IMR-90 (cell line): ENCODE results near the gene PSMB5. TPM values are rescaled to one million over a fixed set of nuclear protein-coding genes. Genes with fewer than 3 reads are reported as not detected.

Source experiments
- ATAC-seq: fragments of 200-7000 bp; cut with Tn5 transposase; 2 replicates; pipeline ENCODE4 v1.9.1; 2020; ENCODE audit warnings: low read depth, mild to moderate bottlenecking, moderate library complexity
- BruUV-seq: library from RNA; stranded (reverse); fragments of 400-500 nt; replicated peaks from 2 replicates; lab custom pipeline; 2021; lab: Mats Ljungman, UMichigan
- CTCF ChIA-PET: fragments of 300-600 bp; formaldehyde crosslinking; extraction: SDS; loops from one replicate; lab custom pipeline; 2021; ENCODE audit warnings: antibody characterized with exemption; lab: Yijun Ruan, JAX
- POLR2A ChIA-PET: fragments of 300-600 bp; sonication (Branson Sonifier 250); formaldehyde crosslinking; loops from one replicate; lab custom pipeline; 2022; ENCODE audit warnings: antibody characterized with exemption; ENCODE audit not compliant: unreplicated experiment; lab: Charles Lee
- DNase-seq: peaks from one replicate; pipeline ENCODE4 v3.0.0; 2013
- H2AFZ ChIP-seq: replicated peaks from 2 replicates; pipeline ENCODE3; 2013; ENCODE audit warnings: low read length, mild to moderate bottlenecking; ENCODE audit not compliant: poor library complexity
- H2AK5ac ChIP-seq: 2 replicates; pipeline ENCODE4 v1.6.1; 2013; ENCODE audit warnings: low read depth, low read length, inconsistent platforms
- H2AK9ac ChIP-seq: replicated peaks from 2 replicates; pipeline ENCODE3; 2013; ENCODE audit warnings: mild to moderate bottlenecking, low read depth, low read length, moderate library complexity; ENCODE audit not compliant: poor library complexity
- H2BK120ac ChIP-seq: 2 replicates; pipeline ENCODE4 v1.6.1; 2013; ENCODE audit warnings: low read depth, low read length, inconsistent platforms
- H2BK15ac ChIP-seq: 3 replicates; pipeline ENCODE4 v1.6.1; 2013; ENCODE audit warnings: low read depth, low read length, inconsistent platforms
- H2BK20ac ChIP-seq: 2 replicates; pipeline ENCODE4 v1.6.1; 2013; ENCODE audit warnings: low read depth, mild to moderate bottlenecking, inconsistent platforms, low read length, moderate library complexity
- H2BK5ac ChIP-seq: 2 replicates; pipeline ENCODE4 v1.6.1; 2013; ENCODE audit warnings: mild to moderate bottlenecking, low read depth, low read length, inconsistent platforms; ENCODE audit not compliant: poor library complexity, severe bottlenecking
- H3K14ac ChIP-seq: replicated peaks from 2 replicates; pipeline ENCODE4 v1.6.1; 2013; ENCODE audit warnings: low read depth, low read length, inconsistent platforms
- H3K18ac ChIP-seq: 2 replicates; pipeline ENCODE4 v1.6.1; 2013; ENCODE audit warnings: low read depth, low read length, control low read depth
- H3K23ac ChIP-seq: 2 replicates; pipeline ENCODE4 v1.6.1; 2013; ENCODE audit warnings: low read depth, low read length, inconsistent platforms
- H3K27ac ChIP-seq: 2 replicates; pipeline ENCODE4 v1.5.1; 2013; ENCODE audit warnings: mild to moderate bottlenecking, control low read depth, low read length; ENCODE audit not compliant: insufficient read depth
- H3K27me3 ChIP-seq: 2 replicates; pipeline ENCODE4 v1.6.1; 2013; ENCODE audit warnings: low read length; ENCODE audit not compliant: control insufficient read depth, insufficient read depth
- H3K36me3 ChIP-seq: 2 replicates; pipeline ENCODE4 v1.6.1; 2013; ENCODE audit warnings: low read length, mixed read lengths; ENCODE audit not compliant: control insufficient read depth, insufficient read depth
- H3K4ac ChIP-seq: 2 replicates; pipeline ENCODE4 v1.6.1; 2013; ENCODE audit warnings: low read depth, low read length, inconsistent platforms
- H3K4me1 ChIP-seq: 2 replicates; pipeline ENCODE4 v1.6.1; 2013; ENCODE audit warnings: low read length, mixed read lengths; ENCODE audit not compliant: control insufficient read depth, insufficient read depth
- H3K4me2 ChIP-seq: 2 replicates; pipeline ENCODE4 v1.6.1; 2013; ENCODE audit warnings: low read depth, mild to moderate bottlenecking, control low read depth, low read length, moderate library complexity
- H3K4me3 ChIP-seq: 2 replicates; pipeline ENCODE4 v1.5.1; 2013; ENCODE audit warnings: low read depth, mild to moderate bottlenecking, control low read depth, low read length, moderate library complexity; ENCODE audit not compliant: insufficient read depth
- H3K56ac ChIP-seq: 2 replicates; pipeline ENCODE4 v1.6.1; 2013; ENCODE audit warnings: low read length, inconsistent platforms; ENCODE audit not compliant: insufficient read depth; ENCODE audit errors: extremely low read depth
- H3K79me1 ChIP-seq, 2 experiments: 2 replicates each; pipeline ENCODE4 v1.6.1; 2013; ENCODE audit warnings: low read length in 2 of 2, inconsistent platforms in 1 of 2, low read depth in 1 of 2
- H3K9ac ChIP-seq: 2 replicates; pipeline ENCODE4 v1.6.1; 2013; ENCODE audit warnings: low read depth, low read length, control low read depth
- H3K9me1 ChIP-seq: 2 replicates; pipeline ENCODE4 v1.6.1; 2013; ENCODE audit warnings: low read length, inconsistent platforms; ENCODE audit not compliant: insufficient read depth
- H3K9me3 ChIP-seq: 2 replicates; pipeline ENCODE4 v1.6.1; 2013; ENCODE audit warnings: low read length; ENCODE audit not compliant: control insufficient read depth, insufficient read depth
- H4K20me1 ChIP-seq: 2 replicates; pipeline ENCODE4 v1.6.1; 2013; ENCODE audit warnings: low read length, inconsistent platforms; ENCODE audit not compliant: insufficient read depth
- H4K5ac ChIP-seq: 2 replicates; pipeline ENCODE4 v1.6.1; 2013; ENCODE audit warnings: mild to moderate bottlenecking, low read depth, low read length, control low read depth
- H4K8ac ChIP-seq, 2 experiments: 2 replicates each; pipeline ENCODE4 v1.6.1; 2013; ENCODE audit warnings: low read depth in 2 of 2, low read length in 2 of 2, control low read depth in 1 of 2, inconsistent platforms in 1 of 2
- H4K91ac ChIP-seq: 2 replicates; pipeline ENCODE4 v1.6.1; 2013; ENCODE audit warnings: low read depth, low read length, inconsistent platforms; ENCODE audit not compliant: insufficient read depth
- BHLHE40 ChIP-seq: fragments of 150-350 bp; IDR thresholded peaks from 2 replicates; pipeline ENCODE4 v1.6.1; 2016; ENCODE audit warnings: mild to moderate bottlenecking, low read depth, low read length
- CEBPB ChIP-seq: IDR thresholded peaks from 2 replicates; pipeline ENCODE4 v1.6.1; 2012; ENCODE audit warnings: low read depth, low read length, improper control_type of control experiment
- CHD1 ChIP-seq: IDR thresholded peaks from 2 replicates; pipeline ENCODE4 v1.6.1; 2012; ENCODE audit warnings: low read depth, low read length, improper control_type of control experiment
- CTCF ChIP-seq: conservative IDR thresholded peaks from 2 replicates; pipeline ENCODE4 v1.5.1; 2012; ENCODE audit warnings: mild to moderate bottlenecking, low read depth, low read length, improper control_type of control experiment
- ELK1 ChIP-seq: fragments of 150-350 bp; IDR thresholded peaks from 2 replicates; pipeline ENCODE4 v1.6.1; 2016; ENCODE audit warnings: low read depth, mild to moderate bottlenecking, low read length, moderate library complexity, borderline replicate concordance
- FOS ChIP-seq: fragments of 150-350 bp; IDR thresholded peaks from 2 replicates; pipeline ENCODE4 v1.6.1; 2016; ENCODE audit warnings: low read depth, low read length
- MAZ ChIP-seq: IDR thresholded peaks from 2 replicates; pipeline ENCODE4 v1.6.1; 2012; ENCODE audit warnings: low read depth, mild to moderate bottlenecking, low read length, improper control_type of control experiment, moderate library complexity, borderline replicate concordance
- MXI1 ChIP-seq: IDR thresholded peaks from 2 replicates; pipeline ENCODE4 v1.6.1; 2012; ENCODE audit warnings: low read depth, mild to moderate bottlenecking, low read length, moderate library complexity, borderline replicate concordance
- NFE2L2 ChIP-seq: fragments of 150-350 bp; IDR thresholded peaks from 2 replicates; pipeline ENCODE4 v1.6.1; 2016; ENCODE audit warnings: low read depth, mild to moderate bottlenecking, low read length
- RAD21 ChIP-seq: IDR thresholded peaks from 2 replicates; pipeline ENCODE4 v1.6.1; 2012; ENCODE audit warnings: low read length, improper control_type of control experiment
- SMC3 ChIP-seq: fragments of 150-350 bp; IDR thresholded peaks from 2 replicates; pipeline ENCODE4 v1.6.1; 2016; ENCODE audit warnings: low read depth, mild to moderate bottlenecking, antibody characterized with exemption, low read length, moderate library complexity
- WGBS, 2 experiments: methylation state at CpG; one replicate each; pipeline versions ENCODE4 v1.1.5 to v1.1.7; 2013; ENCODE audit warnings: missing lambda C conversion rate in 2 of 2; ENCODE audit not compliant: insufficient read length in 1 of 2; ENCODE audit errors: extremely low coverage in 2 of 2; 5-methylcytosine and 5-hydroxymethylcytosine counted together
- dilution Hi-C: fragments of 300-500 bp; cut with HindIII; formaldehyde crosslinking; loops from one replicate; pipeline ENCODE4 v1.14.3; 2018; ENCODE audit warnings: low sequenced_read_pairs; ENCODE audit not compliant: unreplicated experiment
- in situ Hi-C: fragments of 300-500 bp; cut with MboI; formaldehyde crosslinking; loops from 3 replicates; pipeline ENCODE4 v1.14.3; 2019; ENCODE audit warnings: low sequenced_read_pairs, inconsistent platforms, mixed read lengths
- intact Hi-C: fragments of 100-400 bp; cut with micrococcal nuclease; formaldehyde crosslinking; loops from 2 replicates; pipeline ENCODE4 v1.10.0; 2022
- polyA plus RNA-seq, 3 experiments: library from polyadenylated mRNA; depleted of rRNA; stranded (reverse); fragments of >200 nt; gene quantifications; 2 replicates each; pipeline ENCODE4 v1.2.3, GENCODE V29; 2012; ENCODE audit warnings: low replicate concordance in 1 of 3
- total RNA-seq: library from RNA; depleted of rRNA; stranded (reverse); fragments of >200 nt; gene quantifications from 2 replicates; pipeline ENCODE4 v1.2.3, GENCODE V29; 2012

Gene PSMB5
- total and polyA plus RNA-seq, 2 of the 4 experiments (the other 2 are of a cell fraction), result 310 to 321 TPM

- 2% methylated on average over 33 of the region's 76 CpGs; no CpG with 5 or more reads in 1 of the 2 experiments for WGBS, 2 experiments
- Histone ChIP-seq H2BK15ac (no peak overlapping the region; the same call in 2 of the 3 replicates), H4K5ac (peak overlapping the region; percentile 59), H3K14ac (peak overlapping the region; percentile 97), H4K91ac (peak overlapping the region; percentile 92), H4K8ac (peak overlapping the region; percentile 89 to 94), H4K20me1 (peaks cover 21% of the 10 kb centered on the region), H3K9me3 (no peaks in the 10 kb centered on the region), H2AFZ (peak overlapping the region; percentile 79), H3K27ac (peak overlapping the region; percentile 93), H3K4me3 (peak overlapping the region; percentile 87), H3K18ac (peak overlapping the region; percentile 62), H3K36me3 (peaks cover 17% of the 10 kb centered on the region), H2BK120ac (peak overlapping the region; percentile 82), H3K27me3 (no peaks in the 10 kb centered on the region), H2AK5ac (peak overlapping the region; percentile 85), H3K4me1 (peaks cover 33% of the 10 kb centered on the region), H3K56ac (peak overlapping the region; percentile 98), H3K9ac (peak overlapping the region; percentile 90), H2BK5ac (peak overlapping the region; percentile 96), H3K9me1 (peaks cover 5% of the 10 kb centered on the region; the same call in 1 of the 2 replicates), H2BK20ac (peak overlapping the region; percentile 49; the same call in 1 of the 2 replicates), H3K4ac (peak overlapping the region; percentile 98), H3K4me2 (peak overlapping the region; percentile 51), H3K23ac (peak overlapping the region; percentile 98), H2AK9ac (peak overlapping the region; percentile 98), H3K79me1 (peaks cover 21 to 59% of the 10 kb centered on the region in 2 experiments)
- DNase-seq (no peak), ATAC-seq (peak; percentile 0)
- dilution Hi-C loops (no loop called here), intact Hi-C loops (loop anchor here (5.0 to 10.0 kb wide), 5 partner anchors 109 to 594 kb away; partner anchors contain the start of genes LRP10, MMP14 and SLC7A8), in situ Hi-C loops (no loop called here)
- TF ChIP-seq RAD21, result no peak
- TF ChIP-seq CTCF, result no peak
- no peak for TF ChIP-seq CEBPB
- no peak for TF ChIP-seq MXI1
- no peak for TF ChIP-seq NFE2L2
- TF ChIP-seq ELK1, result no peak
- no peak for TF ChIP-seq CHD1
- no peak for TF ChIP-seq MAZ
- no peak for TF ChIP-seq FOS
- no peak for TF ChIP-seq BHLHE40
- TF ChIP-seq SMC3, result no peak
- ChIA-PET POLR2A (interaction anchor here (1.0 kb wide), 1 partner anchor 30 kb away, joined by 3 read pairs; no protein-coding TSS in a partner anchor), CTCF (interaction anchor here (1.1 kb wide), 1 partner anchor 159 kb away, joined by 3 read pairs; no protein-coding TSS in a partner anchor)
- no TSS peak for BruUV-seq
Measured at GRCh38 chr14:22981090-22981875, 53.4 kb downstream of the PSMB5 start.
